ENCODE measurements around the gene PIK3AP1.

PIK3AP1 gene

DNA sequence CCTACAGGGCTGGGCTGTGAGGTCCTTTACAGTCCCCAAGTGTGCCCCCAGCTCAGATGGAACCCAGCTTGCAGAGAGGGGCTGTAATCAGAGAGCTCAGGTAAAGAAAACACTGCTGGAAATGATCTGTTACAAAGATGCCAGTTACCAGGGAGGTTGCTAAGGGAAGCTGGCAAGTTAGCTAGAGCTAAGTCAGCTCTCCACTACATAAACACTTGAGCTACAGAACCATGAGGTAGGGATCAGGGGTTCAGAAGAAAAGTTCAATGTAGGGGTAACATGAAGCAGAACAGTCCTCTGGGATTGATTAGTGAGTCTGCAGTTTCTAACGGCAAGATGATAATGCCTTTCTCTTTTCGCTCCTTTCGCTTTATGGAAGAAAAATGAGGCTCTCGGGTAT is 80.4 kb downstream of the PIK3AP1 start:
- DNase-seq: no peak

DNA sequence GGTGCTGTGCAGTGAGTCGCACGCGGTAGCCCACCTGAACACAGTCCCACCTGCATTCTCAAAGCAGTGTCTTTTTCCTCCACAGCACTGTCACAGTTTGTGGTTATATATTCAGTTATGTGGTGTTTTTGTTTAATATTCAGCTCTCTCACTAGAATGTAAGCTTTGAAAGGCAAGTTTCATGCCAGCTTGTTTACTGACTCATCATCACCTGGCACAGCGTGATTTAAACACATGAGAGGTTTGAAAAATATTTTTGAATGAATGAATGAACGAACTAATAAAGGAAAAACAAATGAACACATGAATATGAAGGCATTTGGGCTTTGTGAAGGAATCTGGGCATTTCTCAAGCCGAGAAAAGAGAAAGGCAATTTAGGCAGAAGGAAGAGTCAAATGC is 81.6 kb downstream of the PIK3AP1 start:
- DNase-seq: no peak

GRCh38 chr10:96638120-96638519 is 82.2 kb downstream of the PIK3AP1 start:
- no peak for DNase-seq

- no peak for DNase-seq
Measured at GRCh38 chr10:96637709-96638108, 82.6 kb downstream of the PIK3AP1 start.

DNA sequence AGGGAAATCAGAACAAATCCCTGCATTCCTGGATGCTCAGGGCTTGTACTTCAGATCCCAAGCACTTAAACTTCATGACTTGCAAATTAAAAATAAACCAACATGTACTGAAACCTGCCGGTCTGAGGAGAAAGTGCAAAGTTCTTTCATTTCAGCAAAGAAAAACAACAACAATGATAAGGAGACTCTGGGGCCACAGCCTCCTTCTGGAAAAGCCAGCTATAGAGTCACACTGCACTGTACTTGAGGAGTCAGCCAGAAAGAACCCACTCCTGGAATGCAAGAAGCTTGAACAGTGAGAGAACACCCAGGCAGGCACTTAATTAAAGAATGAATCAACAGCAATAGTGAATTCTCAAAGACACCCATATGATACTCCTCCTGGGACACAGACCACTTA is 83.8 kb downstream of the PIK3AP1 start:
- DNase-seq: no peak

DNA sequence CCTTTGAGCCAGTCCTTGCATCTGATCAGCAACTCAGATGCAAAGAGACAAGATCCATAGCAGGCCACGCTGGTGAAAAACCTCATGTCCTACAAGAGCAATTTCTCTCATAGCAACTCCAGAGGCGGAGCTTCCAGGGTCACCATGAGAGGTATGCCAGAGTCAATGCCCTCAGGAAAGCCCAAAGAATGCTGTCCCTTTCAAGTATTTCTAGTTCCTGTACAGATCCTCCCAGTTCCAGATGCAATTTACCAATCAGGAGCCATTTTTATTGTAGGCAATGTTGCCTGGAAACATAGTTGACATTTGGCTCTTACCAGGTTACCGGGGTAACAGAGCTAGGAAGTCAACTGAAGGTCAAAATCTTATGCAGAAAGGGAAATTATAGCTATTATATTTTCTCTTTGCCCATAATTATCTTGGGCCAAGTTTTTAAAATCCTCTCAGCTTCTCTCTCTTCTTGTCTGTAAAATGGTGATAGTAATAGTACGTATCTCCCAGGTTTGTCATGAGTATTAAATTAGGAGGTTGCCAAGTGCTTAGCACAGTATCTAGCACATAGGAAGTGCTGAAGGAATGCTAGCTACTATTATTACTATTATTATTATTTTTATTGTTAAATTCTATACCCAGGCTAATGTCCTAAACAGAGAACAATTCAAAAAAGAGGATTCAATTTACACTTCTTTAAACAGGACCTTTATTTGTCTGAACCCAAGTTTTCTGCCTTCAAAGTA is 87.2 kb downstream of the PIK3AP1 start:
- no peak for DNase-seq

DNA sequence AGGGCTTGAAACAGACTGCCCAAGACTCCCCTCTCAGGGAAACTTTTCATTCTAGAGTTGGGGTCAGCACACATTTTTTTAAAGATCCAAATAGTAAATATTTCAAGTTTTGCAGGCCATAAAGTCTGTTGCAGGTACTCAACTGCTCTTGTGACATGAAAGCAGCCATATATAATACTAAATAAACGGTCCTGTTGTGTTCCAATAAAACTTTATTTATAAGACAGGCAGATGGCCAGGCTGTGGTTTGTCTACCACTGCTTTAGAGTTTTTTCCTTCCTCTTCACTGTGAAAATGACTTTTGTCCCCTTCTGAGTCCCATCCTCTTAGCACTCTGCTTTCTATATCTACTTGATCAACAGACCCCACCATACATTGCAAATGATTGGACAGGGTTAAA is 93.0 kb downstream of the PIK3AP1 start:
- no peak for DNase-seq

GRCh38 chr10:96626795-96627194 is 93.5 kb downstream of the PIK3AP1 start:
- no peak for DNase-seq

DNA sequence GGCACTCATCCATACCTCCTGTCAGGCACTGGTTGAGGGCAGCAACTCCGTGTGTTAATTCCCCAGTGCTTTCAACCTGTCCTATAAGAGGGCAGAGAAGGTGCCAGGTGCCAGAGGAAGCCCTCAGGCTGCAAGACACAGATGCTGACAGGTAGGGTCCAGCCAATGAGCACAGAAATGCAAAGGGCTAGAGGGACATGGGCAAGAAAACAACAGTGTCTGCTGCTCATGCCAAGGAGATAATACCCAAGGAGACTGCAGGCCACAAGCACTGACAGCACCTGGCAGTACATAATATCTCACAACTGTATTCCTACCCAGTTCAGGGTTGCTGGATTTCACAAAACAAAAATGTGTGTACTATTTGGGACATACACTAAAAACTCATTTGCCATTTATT is 95.1 kb downstream of the PIK3AP1 start:
- no peak for DNase-seq

GRCh38 chr10:96622013-96622787 is 98.1 kb downstream of the PIK3AP1 start:
- no peak for DNase-seq

GRCh38 chr10:96619796-96620773 is 100.2 kb downstream of the PIK3AP1 start:
- DNase-seq: no peak

DNA sequence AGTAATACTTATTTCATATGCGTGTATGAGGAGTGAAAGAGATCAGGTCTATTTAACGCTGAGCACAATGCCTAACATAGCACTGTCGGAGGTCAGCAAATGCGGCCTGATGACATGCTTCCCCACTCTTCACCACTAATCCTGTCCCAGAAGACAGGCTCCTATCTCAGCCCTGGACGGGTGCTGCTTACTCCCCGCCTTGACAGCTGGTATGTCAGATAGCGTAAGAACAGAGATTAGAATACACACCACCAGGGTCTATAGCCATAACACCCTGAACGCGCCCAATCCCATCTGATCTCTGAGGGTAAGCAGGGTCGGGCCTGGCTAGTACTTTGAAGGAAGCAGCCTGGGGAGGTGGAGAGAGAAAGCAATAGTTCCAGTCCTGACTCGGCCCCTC is 101.2 kb downstream of the PIK3AP1 start:
- DNase-seq: no peak

DNA sequence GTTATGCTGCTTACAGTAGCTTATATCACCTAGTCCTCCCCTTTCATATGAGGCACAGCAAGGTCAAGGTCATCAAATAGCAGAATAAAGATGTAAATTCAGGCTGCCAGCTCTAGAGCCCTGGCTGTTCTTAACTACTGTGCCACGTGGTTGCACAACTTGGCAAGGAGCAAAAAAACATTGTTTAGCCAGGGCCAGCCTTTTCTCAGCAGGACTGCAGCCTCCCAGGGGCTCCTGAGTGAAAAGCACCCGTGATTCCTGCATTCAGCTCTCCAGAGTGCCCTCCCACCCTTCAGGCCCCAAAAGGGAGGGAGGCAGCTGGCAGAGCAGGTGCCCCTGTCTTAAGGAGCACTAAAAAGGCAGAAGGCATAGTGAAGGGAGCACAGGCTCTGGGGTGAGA is 101.7 kb downstream of the PIK3AP1 start:
- no peak for DNase-seq

- DNase-seq: no peak
Measured at GRCh38 chr10:96616961-96617360, 103.4 kb downstream of the PIK3AP1 start.

DNA sequence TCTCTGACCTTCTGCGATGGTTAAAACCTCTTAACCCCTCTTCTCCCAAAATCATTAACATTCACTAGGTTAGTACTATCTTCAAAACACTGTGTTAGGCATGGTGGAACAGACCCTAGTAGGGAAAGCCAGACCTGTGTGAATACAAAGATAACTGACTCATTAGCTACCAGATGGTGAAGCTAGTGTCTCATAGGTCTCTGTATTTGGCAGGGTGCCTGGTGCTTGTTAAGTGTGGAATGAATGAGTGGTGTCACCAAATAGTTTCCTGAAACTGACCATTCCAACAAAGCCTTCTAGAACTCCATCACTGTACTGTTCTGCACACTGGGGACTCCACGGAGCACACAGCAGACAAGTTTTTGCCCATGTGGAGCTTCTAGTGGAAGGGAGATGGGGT is 105.8 kb downstream of the PIK3AP1 start:
- no peak for DNase-seq

- no peak for DNase-seq
Measured at GRCh38 chr10:96613576-96613975, 106.7 kb downstream of the PIK3AP1 start.

- no peak for DNase-seq
Measured at GRCh38 chr10:96612055-96612830, 108.1 kb downstream of the PIK3AP1 start.

DNA sequence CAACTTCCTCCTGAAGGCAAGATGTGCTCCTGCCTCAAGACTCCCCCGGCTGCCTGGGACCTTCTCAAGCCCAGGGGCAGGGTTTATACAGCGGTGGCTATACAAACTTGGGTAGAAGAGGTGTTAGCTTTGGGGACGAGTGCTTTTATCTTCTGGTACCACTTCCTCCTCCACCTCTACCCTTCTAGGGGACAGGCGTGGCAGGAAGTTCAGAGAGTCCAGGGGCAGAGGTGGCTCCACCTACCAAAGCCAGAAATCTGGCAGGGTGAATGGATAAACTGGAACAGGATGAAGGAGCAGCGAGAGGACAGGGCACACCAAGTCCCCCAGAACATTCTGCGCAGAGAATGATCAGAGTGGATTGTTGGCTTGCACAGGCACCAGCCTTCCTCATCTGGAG is 109.5 kb downstream of the PIK3AP1 start:
- no peak for DNase-seq

GRCh38 chr10:96609510-96609909 is 110.8 kb downstream of the PIK3AP1 start:
- no peak for DNase-seq

DNA sequence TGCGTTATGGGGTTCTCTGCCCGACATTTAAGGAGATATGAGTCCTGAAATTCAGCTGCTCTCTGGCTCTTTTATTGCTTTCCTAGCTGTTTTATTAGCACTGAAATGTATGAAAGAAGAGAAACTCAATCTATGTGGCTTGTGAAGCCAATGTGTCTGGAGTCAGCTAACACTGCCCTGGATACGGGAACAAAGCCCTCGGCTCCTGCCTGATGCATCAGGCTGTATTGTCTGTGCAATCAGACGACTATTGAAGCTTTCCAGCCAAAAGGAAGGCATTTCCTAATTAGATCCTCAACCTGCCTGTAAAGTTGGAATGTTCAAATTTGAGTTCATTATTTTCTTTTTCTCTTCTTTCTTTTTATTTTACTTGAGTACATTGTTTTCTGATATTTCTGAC is 111.5 kb downstream of the PIK3AP1 start:
- DNase-seq: no peak

DNA sequence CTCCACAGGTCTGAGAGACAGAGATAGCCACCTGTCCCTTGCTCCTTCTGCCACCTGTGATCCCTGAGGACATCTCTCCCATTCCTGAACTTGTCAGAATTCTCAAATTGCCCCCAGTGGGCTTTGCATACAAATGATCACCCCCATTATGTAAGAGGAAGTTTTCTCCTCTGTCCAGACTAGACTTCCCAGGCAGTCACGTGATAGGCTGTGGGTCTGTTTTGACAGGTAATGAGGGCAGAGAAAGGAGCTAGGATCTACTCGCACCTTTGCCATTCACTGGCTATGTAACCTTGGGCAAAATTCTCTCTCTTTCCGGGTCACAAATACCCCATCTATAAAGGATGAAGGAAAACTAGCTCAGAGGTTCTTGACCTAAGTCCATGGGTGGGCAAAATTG is 112.1 kb downstream of the PIK3AP1 start:
- no peak for DNase-seq

DNA sequence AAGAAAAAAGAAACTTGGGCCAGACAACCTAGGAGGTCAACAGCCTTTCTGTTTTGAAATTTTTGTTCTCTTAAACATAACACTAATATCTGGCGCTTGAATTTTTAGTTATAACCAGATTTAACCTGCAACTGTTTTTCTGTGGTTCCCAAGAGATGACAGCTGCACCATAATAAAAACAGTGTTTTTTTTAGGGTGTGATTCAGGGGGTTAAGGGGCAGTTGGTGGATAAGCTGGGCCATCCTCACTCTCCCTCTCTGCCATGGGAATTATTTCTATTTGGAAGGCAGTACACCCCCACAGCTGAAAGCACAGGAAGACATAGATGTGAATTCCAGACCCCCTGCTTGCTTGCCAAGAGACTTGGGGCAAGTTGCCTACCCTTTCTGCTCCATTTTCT is 113.4 kb downstream of the PIK3AP1 start:
- DNase-seq: no peak

- no peak for DNase-seq
Measured at GRCh38 chr10:96606216-96606615, 114.1 kb downstream of the PIK3AP1 start.
